HEK293 (cell line): ENCODE results near the gene RASAL2.

Experiments used
- GFI1B ChIP-seq: fragments of 450-650 bp; formaldehyde crosslinking; IDR thresholded peaks from 2 replicates; pipeline ENCODE4 v1.5.1; 2016; ENCODE audit warnings: missing biosample characterization, missing genetic modification characterization
- GLI2 ChIP-seq: fragments of 450-650 bp; formaldehyde crosslinking; IDR thresholded peaks from 2 replicates; pipeline ENCODE4; 2017; ENCODE audit warnings: missing biosample characterization, missing genetic modification characterization, low read depth, borderline replicate concordance
- GLIS2 ChIP-seq: fragments of 450-650 bp; formaldehyde crosslinking; IDR thresholded peaks from 2 replicates; pipeline ENCODE4 v1.5.1; 2016; ENCODE audit warnings: missing biosample characterization, missing genetic modification characterization
- IKZF3 ChIP-seq: fragments of 450-650 bp; IDR thresholded peaks from 2 replicates; pipeline ENCODE4 v1.5.0; 2018; ENCODE audit warnings: missing biosample characterization, mild to moderate bottlenecking, missing genetic modification characterization, moderate library complexity
- PRDM1 ChIP-seq: fragments of 450-650 bp; formaldehyde crosslinking; IDR thresholded peaks from 2 replicates; pipeline ENCODE4; 2016; ENCODE audit warnings: missing biosample characterization, missing genetic modification characterization
- REPIN1 ChIP-seq: fragments of 450-650 bp; formaldehyde crosslinking; IDR thresholded peaks from 2 replicates; pipeline ENCODE4 v1.5.1; 2017; ENCODE audit warnings: missing biosample characterization, missing genetic modification characterization, low read depth
- SALL2 ChIP-seq: fragments of 450-650 bp; formaldehyde crosslinking; IDR thresholded peaks from 2 replicates; pipeline ENCODE4 v1.5.0; 2017; ENCODE audit warnings: missing biosample characterization, mild to moderate bottlenecking, missing genetic modification characterization, borderline replicate concordance
- SCRT2 ChIP-seq: fragments of 450-650 bp; formaldehyde crosslinking; IDR thresholded peaks from 2 replicates; pipeline ENCODE4 v1.5.1; 2016; ENCODE audit warnings: missing biosample characterization, missing genetic modification characterization
- SP3 ChIP-seq: fragments of 450-650 bp; formaldehyde crosslinking; IDR thresholded peaks from 2 replicates; pipeline ENCODE4 v1.5.1; 2016; ENCODE audit warnings: missing biosample characterization, missing genetic modification characterization
- ZBTB11 ChIP-seq: fragments of 450-650 bp; formaldehyde crosslinking; conservative IDR thresholded peaks from 2 replicates; pipeline ENCODE4 v1.5.1; 2016; ENCODE audit warnings: low read depth, missing biosample characterization, missing genetic modification characterization
- ZNF10 ChIP-seq: fragments of 450-650 bp; formaldehyde crosslinking; IDR thresholded peaks from 2 replicates; pipeline ENCODE4 v1.5.1; 2017; ENCODE audit warnings: missing biosample characterization, missing genetic modification characterization
- ZNF174 ChIP-seq: fragments of 450-650 bp; formaldehyde crosslinking; IDR thresholded peaks from 2 replicates; pipeline ENCODE4 v1.5.0; 2017; ENCODE audit warnings: missing biosample characterization, mild to moderate bottlenecking, missing genetic modification characterization
- ZNF214 ChIP-seq: fragments of 450-650 bp; formaldehyde crosslinking; IDR thresholded peaks from 2 replicates; pipeline ENCODE4 v1.5.1; 2017; ENCODE audit warnings: missing biosample characterization, mild to moderate bottlenecking, missing genetic modification characterization, borderline replicate concordance
- ZNF24 ChIP-seq: fragments of 450-650 bp; formaldehyde crosslinking; IDR thresholded peaks from 2 replicates; pipeline ENCODE4 v1.5.1; 2016; ENCODE audit warnings: missing biosample characterization, missing genetic modification characterization
- ZNF37A ChIP-seq: fragments of 450-650 bp; IDR thresholded peaks from 2 replicates; pipeline ENCODE4 v1.5.1; 2018; ENCODE audit warnings: missing biosample characterization, missing genetic modification characterization
- ZNF398 ChIP-seq: fragments of 450-650 bp; formaldehyde crosslinking; IDR thresholded peaks from 2 replicates; pipeline ENCODE4 v1.5.1; 2017; ENCODE audit warnings: missing biosample characterization, missing genetic modification characterization
- ZNF423 ChIP-seq: fragments of 450-650 bp; formaldehyde crosslinking; IDR thresholded peaks from 2 replicates; pipeline ENCODE4 v1.5.1; 2016; ENCODE audit warnings: missing biosample characterization, missing genetic modification characterization
- ZNF426 ChIP-seq: fragments of 450-650 bp; formaldehyde crosslinking; IDR thresholded peaks from 2 replicates; pipeline ENCODE4 v1.5.1; 2017; ENCODE audit warnings: missing biosample characterization, missing genetic modification characterization, mild to moderate bottlenecking, inconsistent platforms, moderate library complexity
- ZNF48 ChIP-seq: fragments of 450-650 bp; formaldehyde crosslinking; IDR thresholded peaks from 2 replicates; pipeline ENCODE4 v1.5.1; 2016; ENCODE audit warnings: missing biosample characterization, missing genetic modification characterization
- ZNF514 ChIP-seq: fragments of 450-650 bp; formaldehyde crosslinking; IDR thresholded peaks from 2 replicates; pipeline ENCODE4 v1.5.1; 2016; ENCODE audit warnings: missing biosample characterization, missing genetic modification characterization
- ZNF558 ChIP-seq: fragments of 450-650 bp; formaldehyde crosslinking; IDR thresholded peaks from 2 replicates; pipeline ENCODE4 v1.5.1; 2016; ENCODE audit warnings: missing biosample characterization, missing genetic modification characterization
- ZNF626 ChIP-seq: fragments of 450-650 bp; sonication (Bioruptor Pico); formaldehyde crosslinking; IDR thresholded peaks from 2 replicates; pipeline ENCODE4 v1.5.1; 2018; ENCODE audit warnings: missing biosample characterization, missing genetic modification characterization, inconsistent platforms
- ZNF707 ChIP-seq: fragments of 450-650 bp; formaldehyde crosslinking; IDR thresholded peaks from 2 replicates; pipeline ENCODE4 v1.5.1; 2016; ENCODE audit warnings: missing biosample characterization, missing genetic modification characterization
- ZNF747 ChIP-seq: fragments of 450-650 bp; formaldehyde crosslinking; IDR thresholded peaks from 2 replicates; pipeline ENCODE4 v1.5.1; 2016; ENCODE audit warnings: missing biosample characterization, missing genetic modification characterization
- ZNF777 ChIP-seq: fragments of 450-650 bp; formaldehyde crosslinking; IDR thresholded peaks from 2 replicates; pipeline ENCODE4 v1.5.1; 2017; ENCODE audit warnings: missing biosample characterization, missing genetic modification characterization, borderline replicate concordance
- ZNF785 ChIP-seq: fragments of 450-650 bp; formaldehyde crosslinking; IDR thresholded peaks from 2 replicates; pipeline ENCODE4 v1.5.1; 2016; ENCODE audit warnings: missing biosample characterization, missing genetic modification characterization
- ZNF843 ChIP-seq: fragments of 450-650 bp; formaldehyde crosslinking; IDR thresholded peaks from 2 replicates; pipeline ENCODE4 v1.5.1; 2016; ENCODE audit warnings: missing biosample characterization, missing genetic modification characterization
- TF ChIP-seq, protein P1 (sequence below): fragments of 450-650 bp; formaldehyde crosslinking; IDR thresholded peaks from 2 replicates; pipeline ENCODE4 v1.5.1; 2016; ENCODE audit warnings: missing biosample characterization, missing genetic modification characterization
- TF ChIP-seq, protein P2 (sequence below): fragments of 450-650 bp; formaldehyde crosslinking; IDR thresholded peaks from 2 replicates; pipeline ENCODE4 v1.5.1; 2017; ENCODE audit warnings: missing biosample characterization, mild to moderate bottlenecking, missing genetic modification characterization, moderate library complexity
- TF ChIP-seq, protein P3 (sequence below): fragments of 450-650 bp; formaldehyde crosslinking; IDR thresholded peaks from 2 replicates; pipeline ENCODE4 v1.5.1; 2016; ENCODE audit warnings: missing biosample characterization, missing genetic modification characterization

RASAL2 gene

GRCh38 chr1:178093494-178093950 lies 382 bp upstream of the RASAL2 start (continued):
- TF ChIP-seq ZNF843 (tag by site-specific recombination) (0 out of 2 replicates have a peak, but pooled peaks have one; percentile 15), ZNF423 (peak; percentile 71), ZNF214 (no peak), ZNF747 (tag by site-specific recombination) (no peak), ZNF426 (tag by site-specific recombination) (no peak), ZNF707 (tag by site-specific recombination) (no peak), GFI1B (tag by site-specific recombination) (no peak), ZNF24 (tag by site-specific recombination) (no peak), SALL2 (tag by site-specific recombination) (no peak), ZNF48 (tag by site-specific recombination) (no peak), SCRT2 (tag by site-specific recombination) (no peak), ZNF558 (tag by site-specific recombination) (peak; percentile 31; the same call in 1 of the 2 replicates), ZNF398 (tag by site-specific recombination) (no peak), IKZF3 (tag by site-specific recombination) (no peak), ZNF37A (tag by site-specific recombination) (no peak), PRDM1 (peak; percentile 36; the same call in 1 of the 2 replicates), GLI2 (no peak), ZNF174 (tag by site-specific recombination) (no peak), GLIS2 (tag by site-specific recombination) (no peak), ZNF785 (tag by site-specific recombination) (no peak), ZNF777 (no peak), ZNF514 (tag by site-specific recombination) (no peak), ZNF10 (no peak), REPIN1 (tag by site-specific recombination) (no peak), ZBTB11 (tag by site-specific recombination) (peak; percentile 58; the same call in 1 of the 2 replicates), ZNF626 (no peak), SP3 (tag by site-specific recombination) (no peak)
- TF ChIP-seq, protein P1, sequence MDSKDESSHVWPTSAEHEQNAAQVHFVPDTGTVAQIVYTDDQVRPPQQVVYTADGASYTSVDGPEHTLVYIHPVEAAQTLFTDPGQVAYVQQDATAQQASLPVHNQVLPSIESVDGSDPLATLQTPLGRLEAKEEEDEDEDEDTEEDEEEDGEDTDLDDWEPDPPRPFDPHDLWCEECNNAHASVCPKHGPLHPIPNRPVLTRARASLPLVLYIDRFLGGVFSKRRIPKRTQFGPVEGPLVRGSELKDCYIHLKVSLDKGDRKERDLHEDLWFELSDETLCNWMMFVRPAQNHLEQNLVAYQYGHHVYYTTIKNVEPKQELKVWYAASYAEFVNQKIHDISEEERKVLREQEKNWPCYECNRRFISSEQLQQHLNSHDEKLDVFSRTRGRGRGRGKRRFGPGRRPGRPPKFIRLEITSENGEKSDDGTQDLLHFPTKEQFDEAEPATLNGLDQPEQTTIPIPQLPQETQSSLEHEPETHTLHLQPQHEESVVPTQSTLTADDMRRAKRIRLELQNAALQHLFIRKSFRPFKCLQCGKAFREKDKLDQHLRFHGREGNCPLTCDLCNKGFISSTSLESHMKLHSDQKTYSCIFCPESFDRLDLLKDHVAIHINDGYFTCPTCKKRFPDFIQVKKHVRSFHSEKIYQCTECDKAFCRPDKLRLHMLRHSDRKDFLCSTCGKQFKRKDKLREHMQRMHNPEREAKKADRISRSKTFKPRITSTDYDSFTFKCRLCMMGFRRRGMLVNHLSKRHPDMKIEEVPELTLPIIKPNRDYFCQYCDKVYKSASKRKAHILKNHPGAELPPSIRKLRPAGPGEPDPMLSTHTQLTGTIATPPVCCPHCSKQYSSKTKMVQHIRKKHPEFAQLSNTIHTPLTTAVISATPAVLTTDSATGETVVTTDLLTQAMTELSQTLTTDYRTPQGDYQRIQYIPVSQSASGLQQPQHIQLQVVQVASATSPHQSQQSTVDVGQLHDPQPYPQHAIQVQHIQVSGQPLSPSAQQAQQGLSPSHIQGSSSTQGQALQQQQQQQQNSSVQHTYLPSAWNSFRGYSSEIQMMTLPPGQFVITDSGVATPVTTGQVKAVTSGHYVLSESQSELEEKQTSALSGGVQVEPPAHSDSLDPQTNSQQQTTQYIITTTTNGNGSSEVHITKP (tag by site-specific recombination) = peak; percentile 47
- TF ChIP-seq, protein P2, sequence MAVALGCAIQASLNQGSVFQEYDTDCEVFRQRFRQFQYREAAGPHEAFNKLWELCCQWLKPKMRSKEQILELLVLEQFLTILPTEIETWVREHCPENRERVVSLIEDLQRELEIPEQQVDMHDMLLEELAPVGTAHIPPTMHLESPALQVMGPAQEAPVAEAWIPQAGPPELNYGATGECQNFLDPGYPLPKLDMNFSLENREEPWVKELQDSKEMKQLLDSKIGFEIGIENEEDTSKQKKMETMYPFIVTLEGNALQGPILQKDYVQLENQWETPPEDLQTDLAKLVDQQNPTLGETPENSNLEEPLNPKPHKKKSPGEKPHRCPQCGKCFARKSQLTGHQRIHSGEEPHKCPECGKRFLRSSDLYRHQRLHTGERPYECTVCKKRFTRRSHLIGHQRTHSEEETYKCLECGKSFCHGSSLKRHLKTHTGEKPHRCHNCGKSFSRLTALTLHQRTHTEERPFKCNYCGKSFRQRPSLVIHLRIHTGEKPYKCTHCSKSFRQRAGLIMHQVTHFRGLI (tag by site-specific recombination) = no peak
- TF ChIP-seq, protein P3, sequence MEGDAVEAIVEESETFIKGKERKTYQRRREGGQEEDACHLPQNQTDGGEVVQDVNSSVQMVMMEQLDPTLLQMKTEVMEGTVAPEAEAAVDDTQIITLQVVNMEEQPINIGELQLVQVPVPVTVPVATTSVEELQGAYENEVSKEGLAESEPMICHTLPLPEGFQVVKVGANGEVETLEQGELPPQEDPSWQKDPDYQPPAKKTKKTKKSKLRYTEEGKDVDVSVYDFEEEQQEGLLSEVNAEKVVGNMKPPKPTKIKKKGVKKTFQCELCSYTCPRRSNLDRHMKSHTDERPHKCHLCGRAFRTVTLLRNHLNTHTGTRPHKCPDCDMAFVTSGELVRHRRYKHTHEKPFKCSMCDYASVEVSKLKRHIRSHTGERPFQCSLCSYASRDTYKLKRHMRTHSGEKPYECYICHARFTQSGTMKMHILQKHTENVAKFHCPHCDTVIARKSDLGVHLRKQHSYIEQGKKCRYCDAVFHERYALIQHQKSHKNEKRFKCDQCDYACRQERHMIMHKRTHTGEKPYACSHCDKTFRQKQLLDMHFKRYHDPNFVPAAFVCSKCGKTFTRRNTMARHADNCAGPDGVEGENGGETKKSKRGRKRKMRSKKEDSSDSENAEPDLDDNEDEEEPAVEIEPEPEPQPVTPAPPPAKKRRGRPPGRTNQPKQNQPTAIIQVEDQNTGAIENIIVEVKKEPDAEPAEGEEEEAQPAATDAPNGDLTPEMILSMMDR (tag by site-specific recombination) = no peak
